ENCODE data around the gene EYS.

Gene EYS

GRCh38 chr6:64591676-64592036, 1115.4 kb downstream of the EYS start:
- H4K20me1 ChIP-seq (ENCODE audit: control insufficient read depth, insufficient read depth, low read depth, low read length): no peaks in the 10 kb centered on the region
- H3F3A ChIP-seq (ENCODE audit: control insufficient read depth, insufficient read depth): no peaks in the 10 kb centered on the region
- H3K9me2 ChIP-seq (replicated peaks; ENCODE audit: control insufficient read depth, low read length): no peaks in the 10 kb centered on the region
- no peaks in the 10 kb centered on the region for H3K27me3 ChIP-seq (ENCODE audit: control insufficient read depth, low read length)
- no peaks in the 10 kb centered on the region for H3K79me2 ChIP-seq (ENCODE audit: control insufficient read depth, low read length)
- H3K4me1 ChIP-seq (ENCODE audit: control insufficient read depth, low read length): no peaks in the 10 kb centered on the region
- no peaks in the 10 kb centered on the region for H3K36me3 ChIP-seq (ENCODE audit: control insufficient read depth, low read length)
- H3K9me3 ChIP-seq (ENCODE audit: control insufficient read depth, insufficient read depth, low read length): no peaks in the 10 kb centered on the region
- H3K4me3 ChIP-seq (ENCODE audit: low read length): no peak overlapping the region
- no peak overlapping the region for H3K4me2 ChIP-seq (ENCODE audit: low read length)
- no peak overlapping the region for H3K27ac ChIP-seq (ENCODE audit: low read depth, low read length)
- TF ChIP-seq EZH2phosphoT487 (IDR thresholded peaks at IDR 0.05; ENCODE audit: borderline replicate concordance, low read length) (no peak), CTCF (IDR thresholded peaks at IDR 0.05; ENCODE audit: low read depth, low read length, poor library complexity, severe bottlenecking) (no peak)

- no peaks in the 10 kb centered on the region for H3K79me2 ChIP-seq (ENCODE audit: control insufficient read depth, low read length)
- no peaks in the 10 kb centered on the region for H3K4me1 ChIP-seq (ENCODE audit: control insufficient read depth, low read length)
- no peak overlapping the region for H3K4me2 ChIP-seq (ENCODE audit: low read length)
- no peaks in the 10 kb centered on the region for H3K9me2 ChIP-seq (replicated peaks; ENCODE audit: control insufficient read depth, low read length)
- TF ChIP-seq EZH2phosphoT487 (IDR thresholded peaks at IDR 0.05; ENCODE audit: borderline replicate concordance, low read length) (no peak), CTCF (IDR thresholded peaks at IDR 0.05; ENCODE audit: low read depth, low read length, poor library complexity, severe bottlenecking) (no peak)
- H3K36me3 ChIP-seq (ENCODE audit: control insufficient read depth, low read length): no peaks in the 10 kb centered on the region
- no peaks in the 10 kb centered on the region for H3K27me3 ChIP-seq (ENCODE audit: control insufficient read depth, low read length)
- no peaks in the 10 kb centered on the region for H4K20me1 ChIP-seq (ENCODE audit: control insufficient read depth, insufficient read depth, low read depth, low read length)
- no peaks in the 10 kb centered on the region for H3K9me3 ChIP-seq (ENCODE audit: control insufficient read depth, insufficient read depth, low read length)
- H3K4me3 ChIP-seq (ENCODE audit: low read length): no peak overlapping the region
- H3K27ac ChIP-seq (ENCODE audit: low read depth, low read length): no peak overlapping the region
- H3F3A ChIP-seq (ENCODE audit: control insufficient read depth, insufficient read depth): no peaks in the 10 kb centered on the region
Observed at GRCh38 chr6:64590965-64591675, 1115.9 kb downstream of the EYS start.

GRCh38 chr6:64589961-64590360, 1117.1 kb downstream of the EYS start:
- H3K4me1 ChIP-seq (ENCODE audit: control insufficient read depth, low read length): no peaks in the 10 kb centered on the region
- H3K27me3 ChIP-seq (ENCODE audit: control insufficient read depth, low read length): no peaks in the 10 kb centered on the region
- no peak overlapping the region for H3K27ac ChIP-seq (ENCODE audit: low read depth, low read length)
- no peak overlapping the region for H3K4me2 ChIP-seq (ENCODE audit: low read length)
- no peaks in the 10 kb centered on the region for H3K9me2 ChIP-seq (replicated peaks; ENCODE audit: control insufficient read depth, low read length)
- H3K36me3 ChIP-seq (ENCODE audit: control insufficient read depth, low read length): no peaks in the 10 kb centered on the region
- H3K79me2 ChIP-seq (ENCODE audit: control insufficient read depth, low read length): no peaks in the 10 kb centered on the region
- H3K9me3 ChIP-seq (ENCODE audit: control insufficient read depth, insufficient read depth, low read length): no peaks in the 10 kb centered on the region
- H4K20me1 ChIP-seq (ENCODE audit: control insufficient read depth, insufficient read depth, low read depth, low read length): no peaks in the 10 kb centered on the region
- no peak for TF ChIP-seq CTCF (IDR thresholded peaks at IDR 0.05; ENCODE audit: low read depth, low read length, poor library complexity, severe bottlenecking)
- TF ChIP-seq EZH2phosphoT487 (IDR thresholded peaks at IDR 0.05; ENCODE audit: borderline replicate concordance, low read length): no peak
- H3K4me3 ChIP-seq (ENCODE audit: low read length): no peak overlapping the region
- no peaks in the 10 kb centered on the region for H3F3A ChIP-seq (ENCODE audit: control insufficient read depth, insufficient read depth)
